NCI-H510A treated with DMSO at 0.1 percent for 48 hours (cell line): ENCODE measurements around the gene ZNF761.
A peak's percentile ranks its signal among the peaks of the same experiment; 100 is the strongest.
"Not testable (repeated sequence)": the region's sequence is repeated elsewhere in the genome, so short reads cannot be mapped to it uniquely, and the experiment has no call there.

ENCODE experiments used
- DNase-seq: peaks from one replicate; lab custom pipeline; 2025; lab: John Stamatoyannopoulos, UW

The ZNF761 gene

GRCh38 chr19:53431399-53432087 is at the start of gene ZNF761:
Gene ZNF761 (plus strand): TSS chr19:53431984. CDS start chr19:53447269, 15,285 bp downstream.
- peak; percentile 89 for DNase-seq

GRCh38 chr19:53388168-53388567 is 43.6 kb upstream of the ZNF761 start:
- no peak for DNase-seq

GRCh38 chr19:53388904-53389303 is 42.9 kb upstream of the ZNF761 start:
- DNase-seq: no peak

GRCh38 chr19:53389571-53389970 is 42.2 kb upstream of the ZNF761 start:
- no peak for DNase-seq

GRCh38 chr19:53389978-53390377 is 41.8 kb upstream of the ZNF761 start:
- no peak for DNase-seq

- DNase-seq: no peak
These were observed 37.2 kb upstream of the ZNF761 start for GRCh38 chr19:53394522-53394973.

- DNase-seq: peak; percentile 79
These were observed 36.6 kb upstream of the ZNF761 start, which contains the start of gene ZNF765 for GRCh38 chr19:53394974-53395839. Gene ZNF765 (plus strand): TSS chr19:53395149. CDS start chr19:53398016, 2,867 bp downstream.

- DNase-seq: not testable (repeated sequence)
These were observed 35.8 kb upstream of the ZNF761 start for GRCh38 chr19:53395840-53396524.

GRCh38 chr19:53396525-53396868 is 35.3 kb upstream of the ZNF761 start:
- no peak for DNase-seq

- not testable (repeated sequence) for DNase-seq
These were observed 33.9 kb upstream of the ZNF761 start for GRCh38 chr19:53397918-53398317.

- no peak for DNase-seq
These were observed 22.1 kb upstream of the ZNF761 start for GRCh38 chr19:53409505-53410204.

GRCh38 chr19:53420520-53421315 is 11.1 kb upstream of the ZNF761 start:
- DNase-seq: not testable (repeated sequence)

- no peak for DNase-seq
These were observed 9.2 kb upstream of the ZNF761 start for GRCh38 chr19:53422551-53422950.

- not testable (repeated sequence) for DNase-seq
These were observed 8.7 kb upstream of the ZNF761 start for GRCh38 chr19:53423074-53423473.

- DNase-seq: not testable (repeated sequence)
These were observed 8.1 kb upstream of the ZNF761 start for GRCh38 chr19:53423680-53424079.

- no peak for DNase-seq
These were observed 6.7 kb upstream of the ZNF761 start for GRCh38 chr19:53424968-53425597.

- no peak for DNase-seq
These were observed 391 bp downstream of the ZNF761 start for GRCh38 chr19:53432088-53432661.

GRCh38 chr19:53443809-53444208 is 12.0 kb downstream of the ZNF761 start:
- not testable (repeated sequence) for DNase-seq

GRCh38 chr19:53447196-53447595 is 15.4 kb downstream of the ZNF761 start:
- DNase-seq: not testable (repeated sequence)

- no peak for DNase-seq
These were observed 24.0 kb downstream of the ZNF761 start for GRCh38 chr19:53455828-53456227.
